Esophagus muscularis mucosa (tissue), 3 donors: ENCODE measurements around the gene HACD2.

Experiments
- POLR2A ChIP-seq: fragments of 450-650 bp; IDR thresholded peaks from one replicate; pipeline ENCODE4 v1.6.1; 2017; ENCODE audit warnings: antibody characterized with exemption, moderate library complexity, mild to moderate bottlenecking, low read depth
- TF ChIP-seq, protein P1 (sequence below), 3 experiments: fragments of 200-600 bp in 2 of 3; fragments of 450-650 bp in 1 of 3; sonication (generic) in 2 of 3; IDR thresholded peaks; one replicate each; pipeline ENCODE4 v1.5.1; 2017 to 2019; ENCODE audit warnings: antibody characterized with exemption in 3 of 3, mild to moderate bottlenecking in 2 of 3, moderate library complexity in 1 of 3

DNA sequence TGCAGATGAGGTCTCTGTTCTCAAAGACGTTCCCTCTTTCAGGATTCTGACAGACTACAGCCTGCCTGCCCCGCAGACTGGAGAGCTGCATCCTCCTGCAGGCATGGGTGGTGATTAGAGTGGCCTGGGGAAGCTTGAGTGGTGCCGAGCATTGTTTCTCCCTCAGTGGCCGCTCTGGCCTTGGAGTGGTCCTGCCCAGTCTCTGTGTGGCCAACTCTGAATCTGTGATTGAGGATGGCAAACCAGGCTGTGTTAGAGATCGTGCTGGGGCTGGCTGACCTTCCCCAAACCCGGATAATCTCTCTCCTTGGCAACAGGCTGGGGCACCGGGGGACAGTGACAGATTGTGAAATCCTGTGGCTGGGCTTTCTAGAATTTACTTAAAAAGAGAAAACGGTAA is 125.0 kb downstream of the HACD2 start:
- TF ChIP-seq, protein P1, sequence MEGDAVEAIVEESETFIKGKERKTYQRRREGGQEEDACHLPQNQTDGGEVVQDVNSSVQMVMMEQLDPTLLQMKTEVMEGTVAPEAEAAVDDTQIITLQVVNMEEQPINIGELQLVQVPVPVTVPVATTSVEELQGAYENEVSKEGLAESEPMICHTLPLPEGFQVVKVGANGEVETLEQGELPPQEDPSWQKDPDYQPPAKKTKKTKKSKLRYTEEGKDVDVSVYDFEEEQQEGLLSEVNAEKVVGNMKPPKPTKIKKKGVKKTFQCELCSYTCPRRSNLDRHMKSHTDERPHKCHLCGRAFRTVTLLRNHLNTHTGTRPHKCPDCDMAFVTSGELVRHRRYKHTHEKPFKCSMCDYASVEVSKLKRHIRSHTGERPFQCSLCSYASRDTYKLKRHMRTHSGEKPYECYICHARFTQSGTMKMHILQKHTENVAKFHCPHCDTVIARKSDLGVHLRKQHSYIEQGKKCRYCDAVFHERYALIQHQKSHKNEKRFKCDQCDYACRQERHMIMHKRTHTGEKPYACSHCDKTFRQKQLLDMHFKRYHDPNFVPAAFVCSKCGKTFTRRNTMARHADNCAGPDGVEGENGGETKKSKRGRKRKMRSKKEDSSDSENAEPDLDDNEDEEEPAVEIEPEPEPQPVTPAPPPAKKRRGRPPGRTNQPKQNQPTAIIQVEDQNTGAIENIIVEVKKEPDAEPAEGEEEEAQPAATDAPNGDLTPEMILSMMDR (IDR thresholded peaks at IDR 0.05): no peak
- no peak for TF ChIP-seq POLR2A
